H1 (cell line): ENCODE measurements around the gene BRINP3. TPM values are rescaled to one million over a fixed set of nuclear protein-coding genes. Genes with fewer than 3 reads are reported as not detected.

Experiments
- CTBP2 ChIP-seq: IDR thresholded peaks from 2 replicates; pipeline ENCODE4 v1.7.0; 2011; ENCODE audit warnings: borderline replicate concordance, mild to moderate bottlenecking, moderate library complexity, mixed read lengths, low read length; ENCODE audit not compliant: insufficient read depth, insufficient read length
- RNF2 ChIP-seq: fragments of 200-900, 300-1000 bp; sonication (generic); IDR thresholded peaks from 2 replicates; pipeline ENCODE4 v1.7.1; 2016; ENCODE audit warnings: borderline replicate concordance, low read depth, mild to moderate bottlenecking, antibody characterized with exemption, low read length; ENCODE audit not compliant: poor library complexity, severe bottlenecking; ENCODE audit errors: missing control alignments
- polyA plus RNA-seq, 7 experiments: library from polyadenylated mRNA; depleted of rRNA in 3 of 7; stranded (reverse) in 5 of 7; unstranded in 2 of 7; fragments of >200 nt in 5 of 7; fragments of 200-250 nt in 2 of 7; gene quantifications; 1 replicate in 5 of 7; 2 replicates in 1 of 7; 4 replicates in 1 of 7; pipeline versions ENCODE4 v1.2.1 to v1.2.3, GENCODE V29; 2011 to 2013; ENCODE audit warnings: missing spikeins in 2 of 7, mixed read lengths in 2 of 7
- total RNA-seq: library from RNA; stranded (reverse); fragmentation: NEBNext Ultra II Directional; extraction: Animal tissue kit (Norgen Biotek cat#: 25700); gene quantifications from 2 replicates; pipeline ENCODE4 v1.2.1, GENCODE V29; 2021
- TF ChIP-seq, protein P1 (sequence below): fragments of 300-600 bp; sonication (generic); IDR thresholded peaks from 2 replicates; pipeline ENCODE4 v1.7.1; 2012; ENCODE audit warnings: low read length, moderate library complexity, mild to moderate bottlenecking, inconsistent platforms; ENCODE audit not compliant: insufficient replicate concordance

BRINP3 gene
- total and polyA plus RNA-seq, 2 of the 8 experiments (the other 6 are each of a cell fraction or from before 2014, with no cell fraction given), result not detected

DNA sequence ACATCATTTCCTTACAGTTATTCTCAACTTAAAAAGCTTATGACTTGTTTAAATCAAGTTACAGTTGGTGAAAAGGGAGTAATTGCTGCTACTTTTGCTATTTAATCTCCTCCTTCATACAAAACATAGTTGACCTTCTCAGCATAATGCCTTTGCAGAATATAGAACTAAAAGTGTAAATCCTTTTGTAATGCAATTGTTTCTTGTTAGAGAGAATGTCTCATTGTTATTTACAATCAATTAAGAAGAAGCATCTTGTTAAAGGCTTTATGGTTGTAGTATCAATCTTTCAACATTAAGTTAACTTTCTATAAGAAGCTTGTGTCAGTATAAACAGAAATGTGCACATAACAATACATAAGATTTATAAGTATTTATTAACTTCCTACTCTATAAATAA is 360.7 kb downstream of the BRINP3 start (continued):
- TF ChIP-seq, protein P1, sequence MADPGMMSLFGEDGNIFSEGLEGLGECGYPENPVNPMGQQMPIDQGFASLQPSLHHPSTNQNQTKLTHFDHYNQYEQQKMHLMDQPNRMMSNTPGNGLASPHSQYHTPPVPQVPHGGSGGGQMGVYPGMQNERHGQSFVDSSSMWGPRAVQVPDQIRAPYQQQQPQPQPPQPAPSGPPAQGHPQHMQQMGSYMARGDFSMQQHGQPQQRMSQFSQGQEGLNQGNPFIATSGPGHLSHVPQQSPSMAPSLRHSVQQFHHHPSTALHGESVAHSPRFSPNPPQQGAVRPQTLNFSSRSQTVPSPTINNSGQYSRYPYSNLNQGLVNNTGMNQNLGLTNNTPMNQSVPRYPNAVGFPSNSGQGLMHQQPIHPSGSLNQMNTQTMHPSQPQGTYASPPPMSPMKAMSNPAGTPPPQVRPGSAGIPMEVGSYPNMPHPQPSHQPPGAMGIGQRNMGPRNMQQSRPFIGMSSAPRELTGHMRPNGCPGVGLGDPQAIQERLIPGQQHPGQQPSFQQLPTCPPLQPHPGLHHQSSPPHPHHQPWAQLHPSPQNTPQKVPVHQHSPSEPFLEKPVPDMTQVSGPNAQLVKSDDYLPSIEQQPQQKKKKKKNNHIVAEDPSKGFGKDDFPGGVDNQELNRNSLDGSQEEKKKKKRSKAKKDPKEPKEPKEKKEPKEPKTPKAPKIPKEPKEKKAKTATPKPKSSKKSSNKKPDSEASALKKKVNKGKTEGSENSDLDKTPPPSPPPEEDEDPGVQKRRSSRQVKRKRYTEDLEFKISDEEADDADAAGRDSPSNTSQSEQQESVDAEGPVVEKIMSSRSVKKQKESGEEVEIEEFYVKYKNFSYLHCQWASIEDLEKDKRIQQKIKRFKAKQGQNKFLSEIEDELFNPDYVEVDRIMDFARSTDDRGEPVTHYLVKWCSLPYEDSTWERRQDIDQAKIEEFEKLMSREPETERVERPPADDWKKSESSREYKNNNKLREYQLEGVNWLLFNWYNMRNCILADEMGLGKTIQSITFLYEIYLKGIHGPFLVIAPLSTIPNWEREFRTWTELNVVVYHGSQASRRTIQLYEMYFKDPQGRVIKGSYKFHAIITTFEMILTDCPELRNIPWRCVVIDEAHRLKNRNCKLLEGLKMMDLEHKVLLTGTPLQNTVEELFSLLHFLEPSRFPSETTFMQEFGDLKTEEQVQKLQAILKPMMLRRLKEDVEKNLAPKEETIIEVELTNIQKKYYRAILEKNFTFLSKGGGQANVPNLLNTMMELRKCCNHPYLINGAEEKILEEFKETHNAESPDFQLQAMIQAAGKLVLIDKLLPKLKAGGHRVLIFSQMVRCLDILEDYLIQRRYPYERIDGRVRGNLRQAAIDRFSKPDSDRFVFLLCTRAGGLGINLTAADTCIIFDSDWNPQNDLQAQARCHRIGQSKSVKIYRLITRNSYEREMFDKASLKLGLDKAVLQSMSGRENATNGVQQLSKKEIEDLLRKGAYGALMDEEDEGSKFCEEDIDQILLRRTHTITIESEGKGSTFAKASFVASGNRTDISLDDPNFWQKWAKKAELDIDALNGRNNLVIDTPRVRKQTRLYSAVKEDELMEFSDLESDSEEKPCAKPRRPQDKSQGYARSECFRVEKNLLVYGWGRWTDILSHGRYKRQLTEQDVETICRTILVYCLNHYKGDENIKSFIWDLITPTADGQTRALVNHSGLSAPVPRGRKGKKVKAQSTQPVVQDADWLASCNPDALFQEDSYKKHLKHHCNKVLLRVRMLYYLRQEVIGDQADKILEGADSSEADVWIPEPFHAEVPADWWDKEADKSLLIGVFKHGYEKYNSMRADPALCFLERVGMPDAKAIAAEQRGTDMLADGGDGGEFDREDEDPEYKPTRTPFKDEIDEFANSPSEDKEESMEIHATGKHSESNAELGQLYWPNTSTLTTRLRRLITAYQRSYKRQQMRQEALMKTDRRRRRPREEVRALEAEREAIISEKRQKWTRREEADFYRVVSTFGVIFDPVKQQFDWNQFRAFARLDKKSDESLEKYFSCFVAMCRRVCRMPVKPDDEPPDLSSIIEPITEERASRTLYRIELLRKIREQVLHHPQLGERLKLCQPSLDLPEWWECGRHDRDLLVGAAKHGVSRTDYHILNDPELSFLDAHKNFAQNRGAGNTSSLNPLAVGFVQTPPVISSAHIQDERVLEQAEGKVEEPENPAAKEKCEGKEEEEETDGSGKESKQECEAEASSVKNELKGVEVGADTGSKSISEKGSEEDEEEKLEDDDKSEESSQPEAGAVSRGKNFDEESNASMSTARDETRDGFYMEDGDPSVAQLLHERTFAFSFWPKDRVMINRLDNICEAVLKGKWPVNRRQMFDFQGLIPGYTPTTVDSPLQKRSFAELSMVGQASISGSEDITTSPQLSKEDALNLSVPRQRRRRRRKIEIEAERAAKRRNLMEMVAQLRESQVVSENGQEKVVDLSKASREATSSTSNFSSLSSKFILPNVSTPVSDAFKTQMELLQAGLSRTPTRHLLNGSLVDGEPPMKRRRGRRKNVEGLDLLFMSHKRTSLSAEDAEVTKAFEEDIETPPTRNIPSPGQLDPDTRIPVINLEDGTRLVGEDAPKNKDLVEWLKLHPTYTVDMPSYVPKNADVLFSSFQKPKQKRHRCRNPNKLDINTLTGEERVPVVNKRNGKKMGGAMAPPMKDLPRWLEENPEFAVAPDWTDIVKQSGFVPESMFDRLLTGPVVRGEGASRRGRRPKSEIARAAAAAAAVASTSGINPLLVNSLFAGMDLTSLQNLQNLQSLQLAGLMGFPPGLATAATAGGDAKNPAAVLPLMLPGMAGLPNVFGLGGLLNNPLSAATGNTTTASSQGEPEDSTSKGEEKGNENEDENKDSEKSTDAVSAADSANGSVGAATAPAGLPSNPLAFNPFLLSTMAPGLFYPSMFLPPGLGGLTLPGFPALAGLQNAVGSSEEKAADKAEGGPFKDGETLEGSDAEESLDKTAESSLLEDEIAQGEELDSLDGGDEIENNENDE, result no peak
- TF ChIP-seq CTBP2, result no peak
- no peak for TF ChIP-seq RNF2
